GOT3 (cell line): Measurements from ENCODE around the gene CSNK1E.

Experiments used
- DNase-seq: peaks from one replicate; lab custom pipeline; 2025; ENCODE audit warnings: mixed read lengths; lab: John Stamatoyannopoulos, UW

The CSNK1E gene

GRCh38 chr22:38305471-38306448 is 11.5 kb downstream of the CSNK1E start:
- DNase-seq: no peak

DNA sequence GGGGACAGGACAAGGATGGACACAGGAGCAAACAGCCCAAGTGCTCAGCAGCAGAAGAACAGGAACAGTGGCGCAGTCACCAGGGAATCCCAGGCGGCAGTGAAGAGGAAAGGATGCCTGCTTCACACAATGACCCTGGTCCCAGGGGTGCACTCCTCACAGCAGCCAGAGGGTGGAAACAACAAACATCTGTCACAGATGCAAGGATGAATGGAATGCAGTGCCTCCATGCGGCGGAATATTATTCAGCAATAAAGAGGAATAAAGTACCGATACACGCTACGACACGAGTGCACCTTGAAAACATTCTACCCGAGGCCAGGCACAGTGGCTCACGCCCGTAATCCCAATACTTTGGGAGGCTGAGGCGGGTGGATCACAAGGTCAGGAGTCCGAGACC is 12.7 kb downstream of the CSNK1E start:
- DNase-seq: no peak

DNA sequence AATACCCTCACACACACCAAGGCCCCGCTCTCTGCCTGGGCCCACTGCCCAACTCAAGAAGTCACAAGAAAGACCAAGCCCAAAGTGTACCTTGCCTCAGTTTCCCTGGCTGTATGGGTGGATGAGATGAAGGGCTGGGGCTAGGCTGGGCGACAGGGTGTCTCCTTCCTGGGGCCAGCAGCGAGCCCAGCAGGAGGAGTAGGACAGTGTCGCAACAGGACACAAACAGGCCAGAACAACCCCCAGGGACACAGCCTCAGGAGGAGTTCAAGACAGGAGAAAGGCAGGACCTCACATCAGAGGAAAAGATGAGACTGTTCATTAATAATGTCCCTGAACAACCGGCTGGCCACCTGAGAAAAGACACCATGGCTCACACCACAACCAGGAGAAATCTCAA is 13.3 kb downstream of the CSNK1E start:
- DNase-seq: no peak

- no peak for DNase-seq
These were observed 14.3 kb downstream of the CSNK1E start for GRCh38 chr22:38302906-38303305.

- DNase-seq: no peak
These were observed 16.3 kb downstream of the CSNK1E start for GRCh38 chr22:38300946-38301345.

DNA sequence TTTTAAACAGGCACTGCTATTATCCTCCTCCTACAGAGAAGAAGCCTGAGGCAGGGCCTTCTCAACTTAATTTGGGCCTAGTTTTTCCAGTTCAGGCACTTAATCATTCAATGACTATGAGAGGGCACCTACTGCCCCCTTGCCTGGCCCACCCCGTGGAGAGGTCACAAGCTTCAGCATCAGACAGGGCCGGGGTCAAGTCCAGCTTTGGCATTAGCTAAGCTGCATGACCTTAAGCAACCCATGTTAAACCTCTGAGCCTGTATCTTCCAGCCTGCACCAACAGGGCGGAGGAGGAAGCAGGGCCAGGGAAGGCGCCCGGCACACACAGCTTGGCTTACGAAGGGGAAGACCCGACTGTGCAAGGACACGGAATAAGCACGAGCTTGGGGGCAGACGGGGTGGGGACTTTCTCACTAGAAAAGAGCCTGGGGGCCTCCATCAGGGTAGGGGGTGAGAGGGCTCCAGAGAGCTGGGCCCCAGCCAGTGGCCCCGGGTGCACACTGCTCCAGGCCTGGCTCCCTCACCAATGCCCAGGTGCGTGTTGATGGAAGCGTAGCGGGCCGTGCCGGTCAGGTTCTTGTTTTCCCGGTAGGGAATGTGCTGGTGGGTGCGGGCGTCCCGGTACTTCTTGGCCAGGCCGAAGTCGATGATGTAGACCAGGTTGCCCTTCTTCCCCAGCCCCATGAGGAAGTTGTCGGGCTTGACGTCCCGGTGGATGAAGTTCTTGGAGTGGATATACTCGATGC is 16.9 kb downstream of the CSNK1E start:
- DNase-seq: no peak

DNA sequence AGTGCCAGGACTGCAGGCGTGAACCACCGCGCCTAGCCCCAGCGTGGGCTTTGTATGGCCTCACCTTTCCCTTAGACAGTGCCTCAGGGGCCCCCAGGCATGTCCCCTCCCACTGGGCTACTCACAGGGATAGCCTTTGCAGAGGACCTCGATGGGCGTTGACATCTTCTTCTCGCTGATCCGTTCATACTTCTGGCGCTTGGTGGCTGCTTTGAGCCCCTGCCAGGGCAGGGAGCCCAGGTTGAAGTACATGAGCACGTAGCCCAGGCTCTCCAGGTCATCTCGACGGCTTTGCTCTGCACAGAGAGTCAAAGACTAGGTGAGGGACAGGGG is 17.5 kb downstream of the CSNK1E start:
- DNase-seq: no peak

DNA sequence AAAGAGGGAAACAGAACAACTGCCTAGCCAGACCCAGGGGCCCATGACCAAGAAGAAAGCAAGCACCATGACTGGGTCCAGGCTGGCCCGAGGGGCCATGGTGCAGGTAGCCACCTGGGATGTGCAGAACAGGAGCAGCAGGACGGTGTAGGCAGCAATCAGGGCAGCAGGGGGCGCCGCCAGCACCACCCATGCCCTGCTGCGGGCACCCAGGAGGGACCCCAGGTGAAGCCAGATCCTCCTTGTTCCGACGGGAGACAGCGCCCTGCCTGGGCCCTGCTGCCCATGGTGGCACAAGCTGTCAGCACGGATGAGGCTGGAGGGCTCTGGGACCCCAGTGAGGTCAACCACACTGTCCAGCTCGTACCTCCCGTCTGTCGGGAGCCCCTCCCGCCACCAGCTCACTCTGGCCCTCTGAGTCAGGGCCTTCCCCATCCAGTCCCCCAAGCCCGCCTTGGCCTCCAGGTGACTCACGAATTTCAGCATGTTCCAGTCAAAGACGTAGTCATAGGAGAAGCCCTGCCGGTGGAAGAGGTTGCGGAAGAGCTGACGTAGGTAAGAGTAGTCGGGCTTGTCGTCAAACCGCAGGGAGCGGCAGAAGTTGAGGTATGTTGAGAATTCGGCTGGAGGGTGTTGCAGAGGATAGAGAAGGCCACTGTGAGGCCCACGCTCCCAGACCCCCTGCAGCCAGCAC is 18.8 kb downstream of the CSNK1E start:
- no peak for DNase-seq

GRCh38 chr22:38296372-38296771 is 20.9 kb downstream of the CSNK1E start:
- no peak for DNase-seq

DNA sequence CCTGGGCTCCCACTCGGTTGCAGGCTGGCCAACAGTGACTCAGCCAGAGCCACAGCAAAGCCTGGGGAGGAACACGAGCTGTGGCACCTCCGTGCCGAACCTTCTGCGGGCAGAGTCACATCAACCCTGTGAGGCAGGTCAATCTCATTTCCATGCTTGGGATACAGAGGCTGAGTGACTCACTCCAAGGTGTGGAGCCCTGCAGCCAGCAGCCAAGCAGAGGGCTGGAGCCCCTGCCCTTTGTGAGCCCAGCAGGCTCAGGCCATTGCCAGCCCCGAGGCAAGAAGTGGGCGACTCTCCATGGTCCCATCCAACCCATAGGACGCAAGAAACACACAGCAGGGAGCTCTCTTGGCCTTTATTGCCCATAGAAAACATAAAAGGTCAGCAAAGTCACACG is 21.4 kb downstream of the CSNK1E start:
- DNase-seq: no peak

DNA sequence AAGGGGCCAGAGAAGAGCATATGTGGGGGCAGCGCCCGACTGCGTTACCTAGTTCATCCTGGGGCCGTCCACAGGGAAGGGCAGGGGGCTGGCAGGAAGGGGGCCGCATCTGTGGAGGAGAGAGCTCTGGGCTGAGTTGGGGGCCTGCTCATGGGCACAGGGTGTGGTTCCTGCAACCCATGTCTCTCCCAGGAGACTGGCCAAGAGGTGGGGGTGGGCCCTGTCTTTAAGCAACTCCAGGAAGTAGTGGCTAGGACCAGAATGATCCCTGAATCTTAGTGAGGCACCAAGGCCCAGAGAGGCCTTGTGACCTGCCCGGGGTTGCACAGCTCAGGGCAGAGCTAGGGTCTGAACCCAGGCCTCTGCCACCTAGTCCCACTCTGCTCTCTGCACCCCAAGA is 21.9 kb downstream of the CSNK1E start:
- no peak for DNase-seq

GRCh38 chr22:38294193-38294592 is 23.0 kb downstream of the CSNK1E start:
- no peak for DNase-seq

- no peak for DNase-seq
These were observed 24.5 kb downstream of the CSNK1E start for GRCh38 chr22:38292694-38293093.

DNA sequence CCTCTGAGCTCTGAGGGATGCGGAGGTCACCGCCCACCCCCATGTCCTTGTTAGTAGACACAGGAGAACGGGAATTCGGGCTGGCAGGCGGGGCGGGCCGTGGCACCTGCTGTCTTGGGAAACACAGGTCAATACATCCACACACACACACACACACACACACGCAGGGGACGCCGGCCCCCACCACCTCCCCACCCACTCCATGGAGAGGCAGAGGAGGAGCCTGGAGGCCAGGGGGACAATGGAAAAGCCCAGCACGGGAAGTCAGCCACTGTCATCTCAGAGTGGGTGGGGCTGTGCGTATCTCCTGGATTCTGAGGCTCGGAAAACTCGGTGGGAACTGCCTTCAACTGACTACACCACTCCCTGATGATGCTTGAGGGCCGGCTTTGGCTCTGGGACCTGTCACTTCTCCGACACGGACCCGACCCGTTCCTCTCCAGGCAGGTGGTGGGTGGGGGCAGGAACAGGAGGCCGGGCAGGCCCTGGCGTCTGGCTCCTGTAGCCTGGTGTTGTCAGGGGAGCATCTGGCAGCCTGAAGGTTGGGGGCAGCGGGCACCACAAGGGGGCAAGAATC is 25.9 kb downstream of the CSNK1E start:
- DNase-seq: no peak

GRCh38 chr22:38290347-38290746 is 26.9 kb downstream of the CSNK1E start:
- DNase-seq: no peak

- DNase-seq: no peak
These were observed 27.6 kb downstream of the CSNK1E start for GRCh38 chr22:38289583-38290082.

DNA sequence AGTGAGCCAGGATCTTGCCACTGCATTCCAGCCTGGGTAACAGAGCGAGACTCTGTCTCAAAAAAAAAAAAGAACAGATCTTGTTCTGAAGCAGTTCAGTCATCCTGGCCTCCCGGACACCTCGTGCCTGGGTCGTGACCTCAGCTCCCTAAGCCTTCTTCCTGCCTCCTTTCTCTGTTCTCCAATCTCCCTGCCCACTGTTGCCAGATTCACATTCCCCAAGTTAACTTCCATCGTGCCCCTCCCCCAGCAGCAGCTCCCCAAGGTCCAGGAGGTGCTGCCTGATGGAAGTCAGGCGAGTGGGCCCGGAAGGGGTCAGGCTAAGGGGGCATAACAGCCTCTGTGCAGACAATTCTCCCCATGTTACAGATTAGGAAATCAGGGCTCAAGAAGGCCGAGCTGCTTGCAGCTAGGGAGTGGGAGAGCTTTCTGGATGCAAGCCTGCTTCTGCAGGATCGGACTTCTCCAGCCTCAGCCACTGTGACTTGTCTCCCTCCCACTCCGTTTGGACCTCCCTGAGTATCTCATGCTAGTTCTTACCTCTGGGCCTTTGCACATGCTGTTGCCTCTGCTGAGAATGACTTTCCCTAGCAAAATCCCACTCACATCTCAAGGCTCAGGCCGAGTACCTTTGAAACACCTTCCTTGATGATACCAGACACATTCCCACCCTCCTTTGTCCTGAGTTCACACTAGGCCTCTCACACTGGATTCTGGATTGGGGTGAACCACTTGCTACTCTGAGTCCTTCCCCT is 30.1 kb downstream of the CSNK1E start:
- DNase-seq: no peak

DNA sequence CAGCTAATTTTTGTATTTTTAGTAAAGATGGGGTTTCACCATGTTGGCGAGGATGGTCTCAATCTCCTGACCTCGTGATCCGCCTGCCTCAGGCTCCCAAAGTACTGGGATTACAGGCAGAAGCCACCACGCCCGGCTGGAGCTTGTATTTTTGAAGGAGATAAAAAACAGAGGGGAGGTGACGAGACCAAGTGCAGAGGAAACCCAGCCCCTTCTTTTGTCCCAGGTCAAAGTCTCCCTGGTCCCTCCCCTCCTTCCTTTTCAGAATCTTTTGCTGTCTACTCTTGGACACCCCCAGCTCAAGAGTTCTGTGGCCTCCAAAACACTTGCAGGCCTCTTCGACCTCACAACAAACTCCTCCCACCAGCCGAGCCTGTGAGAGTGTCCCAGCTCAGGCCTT is 32.2 kb downstream of the CSNK1E start:
- no peak for DNase-seq

DNA sequence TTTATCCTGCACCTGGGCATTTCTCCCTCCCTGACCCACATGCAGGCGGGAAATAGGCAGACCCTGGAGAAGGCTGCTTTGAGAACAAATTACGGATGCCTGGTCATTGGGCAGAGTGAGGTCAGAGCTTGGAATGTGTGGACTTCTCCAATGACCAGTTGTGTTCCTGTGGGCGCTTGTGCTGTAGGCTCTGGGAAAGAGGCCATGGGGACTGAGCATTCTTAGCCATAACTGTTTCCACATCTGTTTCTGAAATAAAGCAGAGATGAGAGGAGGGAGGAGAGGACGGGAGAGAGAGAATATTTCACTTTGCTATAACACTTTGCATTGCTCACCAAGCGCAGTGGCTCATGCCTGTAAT is 33.2 kb downstream of the CSNK1E start:
- no peak for DNase-seq

GRCh38 chr22:38282397-38282796 is 34.8 kb downstream of the CSNK1E start:
- no peak for DNase-seq

GRCh38 chr22:38276166-38276565 is 41.1 kb downstream of the CSNK1E start:
- DNase-seq: no peak
